Fibroblast of villous mesenchyme (primary cell): ENCODE results near the gene IGF1R. TPM values are rescaled to one million over a fixed set of nuclear protein-coding genes. Genes with fewer than 3 reads are reported as not detected.

Experiments
- DNase-seq: peaks from one replicate; pipeline ENCODE4 v3.0.0-alpha.2; 2010; ENCODE audit warnings: low read depth
- H3K4me3 ChIP-seq: 2 replicates; pipeline ENCODE4 v1.5.1; 2011; ENCODE audit warnings: low read depth, mild to moderate bottlenecking, low read length
- CTCF ChIP-seq: IDR thresholded peaks from 2 replicates; pipeline ENCODE4 v1.5.1; 2012; ENCODE audit warnings: low read depth, mild to moderate bottlenecking, low read length; ENCODE audit not compliant: insufficient read depth
- total RNA-seq: library from RNA; depleted of rRNA; stranded (reverse); fragments of >200 nt; gene quantifications from 2 replicates; pipeline ENCODE4 v1.2.3, GENCODE V29; 2012

The IGF1R gene
- total RNA-seq, 1 donor = 19.4 TPM

- peak overlapping the region; percentile 61 for H3K4me3 ChIP-seq
- no peak for TF ChIP-seq CTCF
- DNase-seq = peak; percentile 96
Observed at GRCh38 chr15:98899272-98900021, 251.1 kb downstream of the IGF1R start.

- TF ChIP-seq CTCF = no peak
- peak overlapping the region; percentile 61 for H3K4me3 ChIP-seq
- DNase-seq = peak; percentile 94
Observed at GRCh38 chr15:98900356-98900755, 252.0 kb downstream of the IGF1R start.

GRCh38 chr15:98901434-98902072 is 253.2 kb downstream of the IGF1R start:
- peak overlapping the region; percentile 61 for H3K4me3 ChIP-seq
- DNase-seq = peak; percentile 52
- TF ChIP-seq CTCF = no peak

- peak overlapping the region; percentile 61 for H3K4me3 ChIP-seq
- peak; percentile 84 for DNase-seq
- no peak for TF ChIP-seq CTCF
Observed at GRCh38 chr15:98902931-98903330, 254.6 kb downstream of the IGF1R start.

GRCh38 chr15:98903377-98904018 is 255.2 kb downstream of the IGF1R start:
- peak; percentile 90 for DNase-seq
- peak overlapping the region; percentile 4 for H3K4me3 ChIP-seq
- no peak for TF ChIP-seq CTCF

GRCh38 chr15:98904544-98904943 is 256.2 kb downstream of the IGF1R start:
- no peak overlapping the region for H3K4me3 ChIP-seq
- peak; percentile 85 for TF ChIP-seq CTCF
- DNase-seq = peak; percentile 85
